Transverse colon (tissue), 4 donors: ENCODE results near the gene HOXA6.

Experiments
- EP300 ChIP-seq: sonication (generic); formaldehyde crosslinking; IDR thresholded peaks from one replicate; pipeline ENCODE4 v1.6.1; 2017; ENCODE audit warnings: antibody characterized with exemption, low read depth
- POLR2A ChIP-seq: fragments of 450-650 bp; IDR thresholded peaks from one replicate; pipeline ENCODE4 v1.6.1; 2016; ENCODE audit warnings: antibody characterized with exemption, mild to moderate bottlenecking, moderate library complexity
- POLR2AphosphoS5 ChIP-seq, 3 donors: sonication (generic); formaldehyde crosslinking; IDR thresholded peaks; one replicate each; pipeline ENCODE4 v1.6.1; 2016; ENCODE audit warnings: antibody characterized with exemption in 3 of 3
- TF ChIP-seq, protein P1 (sequence below), 5 experiments: fragments of 200-600 bp in 3 of 5; fragments of 450-650 bp in 2 of 5; sonication (generic) in 3 of 5; IDR thresholded peaks; 1 replicate in 2 of 5; 2 replicates in 3 of 5; pipeline ENCODE4 v1.5.1; 2016 to 2017; ENCODE audit warnings: antibody characterized with exemption in 5 of 5, inconsistent platforms in 3 of 5, mild to moderate bottlenecking in 2 of 5, moderate library complexity in 1 of 5

DNA sequence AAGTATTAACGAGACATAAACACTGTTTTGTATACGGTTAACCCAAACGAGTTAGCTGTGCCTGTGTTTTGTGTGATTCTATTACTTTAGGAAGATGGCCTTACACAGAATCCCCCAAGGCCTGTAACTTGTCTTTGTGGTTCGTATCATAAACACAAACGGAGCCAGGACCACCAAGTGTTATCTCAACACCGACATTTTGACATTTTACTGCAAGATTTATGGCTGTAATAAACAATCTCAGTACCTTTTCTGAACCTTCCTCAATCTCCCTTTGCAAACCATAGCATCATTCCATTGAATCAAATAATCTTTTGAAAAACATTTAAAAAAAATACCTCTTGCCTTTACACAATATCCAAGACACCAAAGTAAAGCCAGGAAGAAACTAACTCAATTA is 14.6 kb downstream of the HOXA6 start:
- TF ChIP-seq POLR2A (no peak), POLR2AphosphoS5 (IDR thresholded peaks at IDR 0.05) (no peak), EP300 (no peak)
- TF ChIP-seq, protein P1, sequence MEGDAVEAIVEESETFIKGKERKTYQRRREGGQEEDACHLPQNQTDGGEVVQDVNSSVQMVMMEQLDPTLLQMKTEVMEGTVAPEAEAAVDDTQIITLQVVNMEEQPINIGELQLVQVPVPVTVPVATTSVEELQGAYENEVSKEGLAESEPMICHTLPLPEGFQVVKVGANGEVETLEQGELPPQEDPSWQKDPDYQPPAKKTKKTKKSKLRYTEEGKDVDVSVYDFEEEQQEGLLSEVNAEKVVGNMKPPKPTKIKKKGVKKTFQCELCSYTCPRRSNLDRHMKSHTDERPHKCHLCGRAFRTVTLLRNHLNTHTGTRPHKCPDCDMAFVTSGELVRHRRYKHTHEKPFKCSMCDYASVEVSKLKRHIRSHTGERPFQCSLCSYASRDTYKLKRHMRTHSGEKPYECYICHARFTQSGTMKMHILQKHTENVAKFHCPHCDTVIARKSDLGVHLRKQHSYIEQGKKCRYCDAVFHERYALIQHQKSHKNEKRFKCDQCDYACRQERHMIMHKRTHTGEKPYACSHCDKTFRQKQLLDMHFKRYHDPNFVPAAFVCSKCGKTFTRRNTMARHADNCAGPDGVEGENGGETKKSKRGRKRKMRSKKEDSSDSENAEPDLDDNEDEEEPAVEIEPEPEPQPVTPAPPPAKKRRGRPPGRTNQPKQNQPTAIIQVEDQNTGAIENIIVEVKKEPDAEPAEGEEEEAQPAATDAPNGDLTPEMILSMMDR (IDR thresholded peaks at IDR 0.05), result no peak
